GM12865 (cell line): Measurements from ENCODE around the gene ARTN.

Experiments
- DNase-seq: peaks from one replicate; pipeline ENCODE4 v3.0.0; 2010; ENCODE audit warnings: low read depth
- H3K4me3 ChIP-seq: 2 replicates; pipeline ENCODE4 v1.5.1; 2011; ENCODE audit warnings: mild to moderate bottlenecking, low read depth, low read length, control low read depth
- CTCF ChIP-seq: IDR thresholded peaks from 2 replicates; pipeline ENCODE4 v1.5.1; 2011; ENCODE audit warnings: low read length, control low read depth, low read depth, inconsistent platforms; ENCODE audit not compliant: insufficient read depth; ENCODE audit errors: missing control alignments

Gene ARTN

GRCh38 chr1:43901196-43901961 is 32.2 kb upstream of the ARTN start:
- no peak overlapping the region for H3K4me3 ChIP-seq
- DNase-seq: no peak
- no peak for TF ChIP-seq CTCF

GRCh38 chr1:43902058-43902831 is 31.4 kb upstream of the ARTN start:
- no peak overlapping the region for H3K4me3 ChIP-seq
- TF ChIP-seq CTCF: no peak
- DNase-seq: no peak

GRCh38 chr1:43904660-43905551 is 28.7 kb upstream of the ARTN start:
- TF ChIP-seq CTCF: no peak
- no peak for DNase-seq
- H3K4me3 ChIP-seq: no peak overlapping the region

GRCh38 chr1:43908226-43908625 is 25.4 kb upstream of the ARTN start:
- TF ChIP-seq CTCF: no peak
- no peak for DNase-seq
- no peak overlapping the region for H3K4me3 ChIP-seq

- TF ChIP-seq CTCF: no peak
- H3K4me3 ChIP-seq: no peak overlapping the region
- no peak for DNase-seq
Measured at GRCh38 chr1:43908858-43909257, 24.7 kb upstream of the ARTN start.

GRCh38 chr1:43910343-43910742 is 23.3 kb upstream of the ARTN start:
- H3K4me3 ChIP-seq: no peak overlapping the region
- no peak for DNase-seq
- TF ChIP-seq CTCF: no peak
